Fibroblast of the aortic adventitia (primary cell): Measurements from ENCODE around the gene TNS2. TPM values are rescaled to one million over a fixed set of nuclear protein-coding genes. Genes with fewer than 3 reads are reported as not detected.
A peak's percentile ranks its signal among the peaks of the same experiment; 100 is the strongest.

Source experiments
- DNase-seq: peaks from one replicate; pipeline ENCODE4 v3.0.0-alpha.2; 2010; ENCODE audit warnings: low read depth
- H3K4me3 ChIP-seq: 2 replicates; pipeline ENCODE4 v1.5.1; 2011; ENCODE audit warnings: low read depth, mild to moderate bottlenecking, control low read depth, low read length, moderate library complexity
- total RNA-seq: library from RNA; depleted of rRNA; stranded (reverse); fragments of >200 nt; gene quantifications from 2 replicates; pipeline ENCODE4 v1.2.3, GENCODE V29; 2012; ENCODE audit warnings: low replicate concordance
- TF ChIP-seq, protein P1 (sequence below): IDR thresholded peaks from 2 replicates; pipeline ENCODE4 v1.5.1; 2011; ENCODE audit warnings: mild to moderate bottlenecking, low read length, control low read depth, inconsistent platforms; ENCODE audit not compliant: insufficient read depth

Gene TNS2
- total RNA-seq, 1 donor: 77.4 TPM

GRCh38 chr12:53058674-53059433 is 9.0 kb downstream of the TNS2 start:
- no peak overlapping the region for H3K4me3 ChIP-seq
- TF ChIP-seq, protein P1, sequence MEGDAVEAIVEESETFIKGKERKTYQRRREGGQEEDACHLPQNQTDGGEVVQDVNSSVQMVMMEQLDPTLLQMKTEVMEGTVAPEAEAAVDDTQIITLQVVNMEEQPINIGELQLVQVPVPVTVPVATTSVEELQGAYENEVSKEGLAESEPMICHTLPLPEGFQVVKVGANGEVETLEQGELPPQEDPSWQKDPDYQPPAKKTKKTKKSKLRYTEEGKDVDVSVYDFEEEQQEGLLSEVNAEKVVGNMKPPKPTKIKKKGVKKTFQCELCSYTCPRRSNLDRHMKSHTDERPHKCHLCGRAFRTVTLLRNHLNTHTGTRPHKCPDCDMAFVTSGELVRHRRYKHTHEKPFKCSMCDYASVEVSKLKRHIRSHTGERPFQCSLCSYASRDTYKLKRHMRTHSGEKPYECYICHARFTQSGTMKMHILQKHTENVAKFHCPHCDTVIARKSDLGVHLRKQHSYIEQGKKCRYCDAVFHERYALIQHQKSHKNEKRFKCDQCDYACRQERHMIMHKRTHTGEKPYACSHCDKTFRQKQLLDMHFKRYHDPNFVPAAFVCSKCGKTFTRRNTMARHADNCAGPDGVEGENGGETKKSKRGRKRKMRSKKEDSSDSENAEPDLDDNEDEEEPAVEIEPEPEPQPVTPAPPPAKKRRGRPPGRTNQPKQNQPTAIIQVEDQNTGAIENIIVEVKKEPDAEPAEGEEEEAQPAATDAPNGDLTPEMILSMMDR: no peak
- DNase-seq: no peak

DNA sequence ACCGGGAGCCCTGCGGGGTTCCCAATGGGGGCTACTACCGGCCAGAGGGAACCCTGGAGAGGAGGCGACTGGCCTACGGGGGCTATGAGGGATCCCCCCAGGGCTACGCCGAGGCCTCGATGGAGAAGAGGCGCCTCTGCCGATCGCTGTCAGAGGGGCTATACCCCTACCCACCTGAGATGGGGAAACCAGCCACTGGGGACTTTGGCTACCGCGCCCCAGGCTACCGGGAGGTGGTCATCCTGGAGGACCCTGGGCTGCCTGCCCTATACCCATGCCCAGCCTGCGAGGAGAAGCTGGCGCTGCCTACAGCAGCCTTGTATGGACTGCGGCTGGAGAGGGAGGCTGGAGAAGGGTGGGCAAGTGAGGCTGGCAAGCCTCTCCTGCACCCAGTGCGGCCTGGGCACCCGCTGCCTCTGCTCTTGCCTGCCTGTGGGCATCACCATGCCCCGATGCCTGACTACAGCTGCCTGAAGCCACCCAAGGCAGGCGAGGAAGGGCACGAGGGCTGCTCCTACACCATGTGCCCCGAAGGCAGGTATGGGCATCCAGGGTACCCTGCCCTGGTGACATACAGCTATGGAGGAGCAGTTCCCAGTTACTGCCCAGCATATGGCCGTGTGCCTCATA is 9.7 kb downstream of the TNS2 start:
- no peak for DNase-seq
- no peak overlapping the region for H3K4me3 ChIP-seq
- TF ChIP-seq, protein P1: no peak

DNA sequence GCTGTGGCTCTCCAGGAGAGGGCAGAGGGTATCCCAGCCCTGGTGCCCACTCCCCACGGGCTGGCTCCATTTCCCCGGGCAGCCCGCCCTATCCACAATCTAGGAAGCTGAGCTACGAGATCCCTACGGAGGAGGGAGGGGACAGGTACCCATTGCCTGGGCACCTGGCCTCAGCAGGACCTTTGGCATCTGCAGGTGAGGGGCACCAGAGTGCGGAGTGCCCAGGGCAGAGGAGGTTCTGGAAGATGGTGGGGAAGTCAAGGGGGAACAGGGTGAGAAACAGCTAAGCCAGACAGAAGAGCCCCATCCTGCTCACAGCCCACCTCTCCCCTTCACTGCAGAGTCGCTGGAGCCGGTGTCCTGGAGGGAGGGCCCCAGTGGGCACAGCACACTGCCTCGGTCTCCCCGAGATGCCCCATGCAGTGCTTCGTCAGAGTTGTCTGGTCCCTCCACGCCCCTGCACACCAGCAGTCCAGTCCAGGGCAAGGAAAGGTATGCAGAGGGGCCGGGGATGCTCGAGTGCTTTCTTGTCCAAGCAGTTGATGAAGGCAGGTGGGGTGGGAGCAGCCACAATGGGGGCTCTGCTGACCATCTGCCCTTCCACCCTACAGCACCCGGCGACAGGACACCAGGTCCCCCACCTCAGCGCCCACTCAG is 10.3 kb downstream of the TNS2 start:
- no peak for DNase-seq
- no peak overlapping the region for H3K4me3 ChIP-seq
- TF ChIP-seq, protein P1: no peak

- TF ChIP-seq, protein P1: no peak
- no peak for DNase-seq
- no peak overlapping the region for H3K4me3 ChIP-seq
Observed at GRCh38 chr12:53060721-53061276, 10.9 kb downstream of the TNS2 start.

DNA sequence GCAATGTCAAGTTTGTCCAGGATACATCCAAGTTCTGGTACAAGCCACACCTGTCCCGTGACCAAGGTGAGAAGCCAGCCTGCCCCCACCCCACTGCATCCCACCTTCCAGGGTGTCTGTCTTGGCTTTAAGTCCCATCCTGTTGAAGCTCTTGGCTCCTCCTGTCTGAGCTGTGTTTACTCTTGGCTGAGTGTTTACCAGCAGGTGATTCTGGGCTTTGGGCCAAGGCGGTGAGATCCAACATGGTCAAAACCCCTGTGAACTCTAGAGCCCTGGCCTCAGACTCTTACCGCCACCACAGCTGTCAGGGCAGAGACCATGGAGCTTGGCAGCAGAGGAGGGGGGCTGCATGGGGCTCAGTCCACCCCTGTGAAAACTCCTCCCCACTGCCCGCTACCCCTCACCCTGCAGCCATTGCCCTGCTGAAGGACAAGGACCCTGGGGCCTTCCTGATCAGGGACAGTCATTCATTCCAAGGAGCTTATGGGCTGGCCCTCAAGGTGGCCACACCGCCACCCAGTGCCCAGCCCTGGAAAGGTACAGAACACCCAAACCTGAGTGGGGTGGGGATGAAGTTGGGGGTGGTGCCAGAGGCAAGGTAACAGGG is 11.6 kb downstream of the TNS2 start:
- H3K4me3 ChIP-seq: no peak overlapping the region
- TF ChIP-seq, protein P1: peak; percentile 10
- DNase-seq: no peak
